ENCODE results near the gene ASIC3. TPM values are rescaled to one million over a fixed set of nuclear protein-coding genes. Genes with fewer than 3 reads are reported as not detected.
A peak's percentile ranks its signal among the peaks of the same experiment; 100 is the strongest.

ASIC3 gene
- total RNA-seq, 6 experiments from 2014 or later = 0.09 to 0.76 (median 0.31) TPM

DNA sequence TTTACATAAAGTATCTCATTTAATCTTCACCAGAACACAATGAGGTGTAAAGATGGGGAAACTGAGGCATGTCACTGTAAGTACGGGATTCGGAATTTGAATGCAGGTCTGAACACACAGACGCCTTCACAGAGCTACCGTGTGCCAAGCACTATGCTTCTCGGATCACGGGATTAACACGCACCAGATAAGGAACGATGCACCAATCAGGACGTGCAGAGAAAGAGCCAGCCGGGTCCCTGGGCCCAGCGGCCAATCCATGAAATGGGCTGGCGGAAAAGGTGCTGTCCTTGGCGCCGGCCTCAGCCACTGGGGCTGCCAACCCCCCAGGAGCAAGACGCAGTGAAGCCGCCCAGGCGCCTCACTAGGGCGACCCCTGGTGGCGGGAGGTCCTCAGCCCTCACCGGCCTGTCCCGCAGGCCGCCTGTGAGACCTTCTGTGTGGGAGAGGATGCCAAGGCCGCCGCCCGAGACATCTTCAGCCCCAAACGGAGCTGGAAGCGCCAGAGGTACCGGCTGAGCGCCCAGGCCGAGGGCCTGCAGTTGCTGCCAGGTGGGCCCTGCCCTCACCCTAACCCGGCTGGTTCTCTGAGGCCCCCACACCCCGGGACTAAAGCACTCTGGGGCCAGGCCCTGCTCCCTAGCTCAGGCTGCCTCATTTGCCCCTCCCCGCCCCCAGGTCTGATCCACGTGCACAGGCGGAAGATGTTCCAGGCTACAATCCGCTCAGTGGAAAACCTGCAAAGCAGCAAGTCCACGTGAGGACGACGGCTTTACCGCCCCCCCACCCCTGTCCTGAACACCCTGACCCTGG is 39.6 kb upstream of the ASIC3 start:
- peaks cover 12% of the 10 kb centered on the region for H3K27me3 Mint-ChIP-seq (ENCODE audit: insufficient read depth)
- no peak for DNase-seq
- H3K27ac Mint-ChIP-seq = no peak overlapping the region
- TF ChIP-seq CTCF (IDR thresholded peaks at IDR 0.05) = peak; percentile 84
- H3K4me3 Mint-ChIP-seq = no peak overlapping the region; the same call in 1 of the 2 replicates
- H3K9me3 Mint-ChIP-seq = no peaks in the 10 kb centered on the region
- peaks cover 24% of the 10 kb centered on the region for H3K4me1 Mint-ChIP-seq (ENCODE audit: low read depth)
- no peaks in the 10 kb centered on the region for H3K36me3 Mint-ChIP-seq (ENCODE audit: low read depth)

- Mint-ChIP-seq H3K9me3 (no peaks in the 10 kb centered on the region), H3K36me3 (ENCODE audit: low read depth) (no peaks in the 10 kb centered on the region), H3K27ac (no peak overlapping the region), H3K4me3 (no peak overlapping the region), H3K27me3 (ENCODE audit: insufficient read depth) (peaks cover 17% of the 10 kb centered on the region), H3K4me1 (ENCODE audit: low read depth) (peaks cover 30% of the 10 kb centered on the region)
- no peak for TF ChIP-seq CTCF (IDR thresholded peaks at IDR 0.05)
- DNase-seq = no peak
These were observed 38.8 kb upstream of the ASIC3 start for GRCh38 chr7:151009327-151010036.

- Mint-ChIP-seq H3K36me3 (ENCODE audit: low read depth) (no peaks in the 10 kb centered on the region), H3K27ac (no peak overlapping the region), H3K4me3 (no peak overlapping the region), H3K27me3 (ENCODE audit: insufficient read depth) (peaks cover 16% of the 10 kb centered on the region), H3K9me3 (no peaks in the 10 kb centered on the region), H3K4me1 (ENCODE audit: low read depth) (peaks cover 32% of the 10 kb centered on the region)
- no peak for TF ChIP-seq CTCF (IDR thresholded peaks at IDR 0.05)
- no peak for DNase-seq
These were observed 38.4 kb upstream of the ASIC3 start for GRCh38 chr7:151010037-151010306.

- peak overlapping the region; percentile 13; the same call in 1 of the 2 replicates for H3K27ac Mint-ChIP-seq
These were observed 37.8 kb upstream of the ASIC3 start for GRCh38 chr7:151010307-151011096.

More at GRCh38 chr7:151010307-151011096, 37.8 kb upstream of the ASIC3 start:
- Mint-ChIP-seq H3K9me3 (no peaks in the 10 kb centered on the region), H3K36me3 (ENCODE audit: low read depth) (no peaks in the 10 kb centered on the region), H3K27me3 (ENCODE audit: insufficient read depth) (peaks cover 20% of the 10 kb centered on the region), H3K4me3 (peak overlapping the region; percentile 70), H3K4me1 (ENCODE audit: low read depth) (peaks cover 37% of the 10 kb centered on the region)
- no peak for TF ChIP-seq CTCF (IDR thresholded peaks at IDR 0.05)
- DNase-seq = no peak
